A549 (cell line): Measurements from ENCODE around the gene ANKRD33B.

Experiments used
- ATOH8 ChIP-seq: fragments of 250-450 bp; sonication (Bioruptor Pico); IDR thresholded peaks from 2 replicates; pipeline ENCODE4 v1.5.0; 2020; ENCODE audit warnings: low read depth, mild to moderate bottlenecking, moderate library complexity
- CEBPB ChIP-seq, 2 experiments: fragments of >200 bp in 1 of 2; sonication (Bioruptor Twin) in 1 of 2; formaldehyde crosslinking in 1 of 2; IDR thresholded peaks; 2 replicates each; pipeline ENCODE4 v1.6.1; 2012 to 2016
- CTCF ChIP-seq: fragments of >200 bp; sonication (Bioruptor Twin); formaldehyde crosslinking; IDR thresholded peaks from 3 replicates; pipeline ENCODE4 v1.5.1; 2016
- HMGXB4 ChIP-seq: fragments of 250-450 bp; sonication (Bioruptor Pico); IDR thresholded peaks from 2 replicates; pipeline ENCODE4 v1.5.0; 2021; ENCODE audit warnings: mild to moderate bottlenecking, moderate library complexity, borderline replicate concordance
- HOXA7 ChIP-seq: fragments of 250-450 bp; sonication (Bioruptor Pico); IDR thresholded peaks from 2 replicates; pipeline ENCODE4 v1.5.0; 2020; ENCODE audit warnings: mild to moderate bottlenecking, moderate library complexity
- JUN ChIP-seq, 2 experiments: fragments of >200 bp; sonication (Bioruptor Twin); formaldehyde crosslinking; IDR thresholded peaks; 2 replicates in 1 of 2; 3 replicates in 1 of 2; pipeline ENCODE4 v1.6.1; 2016 to 2017
- NR3C1 ChIP-seq: fragments of >200 bp; sonication (Bioruptor Twin); formaldehyde crosslinking; IDR thresholded peaks from 3 replicates; pipeline ENCODE4 v1.6.1; 2017
- PHF8 ChIP-seq: fragments of 200-600 bp; sonication (generic); IDR thresholded peaks from 2 replicates; pipeline ENCODE4 v1.6.1; 2016; ENCODE audit warnings: low read depth, mild to moderate bottlenecking, antibody characterized with exemption, moderate library complexity, borderline replicate concordance
- POLR2A ChIP-seq: IDR thresholded peaks from 2 replicates; pipeline ENCODE4 v1.6.1; 2012; ENCODE audit warnings: mild to moderate bottlenecking, low read length
- RCOR1 ChIP-seq: fragments of 150-350 bp; IDR thresholded peaks from 2 replicates; pipeline ENCODE4 v1.6.1; 2014; ENCODE audit warnings: antibody characterized with exemption, low read length, low read depth
- RNF2 ChIP-seq: fragments of 200-600 bp; sonication (generic); IDR thresholded peaks from 2 replicates; pipeline ENCODE4 v1.6.1; 2016; ENCODE audit warnings: low read depth, mild to moderate bottlenecking, antibody characterized with exemption, moderate library complexity, borderline replicate concordance
- SMC3 ChIP-seq: fragments of >200 bp; sonication (Bioruptor Twin); formaldehyde crosslinking; IDR thresholded peaks from 3 replicates; pipeline ENCODE4 v1.6.1; 2018; ENCODE audit warnings: inconsistent platforms

GRCh38 chr5:10673017-10673389 lies 109.1 kb downstream of the ANKRD33B start:
- TF ChIP-seq CTCF (no peak), HOXA7 (no peak), PHF8 (no peak), POLR2A (no peak), JUN (IDR thresholded peaks at IDR 0.05) (no peak), SMC3 (no peak), NR3C1 (no peak), RCOR1 (no peak), RNF2 (no peak), HMGXB4 (CRISPR knock-in tag) (no peak), ATOH8 (CRISPR knock-in tag) (no peak), CEBPB (IDR thresholded peaks at IDR 0.05) (no peak)
